ENCODE data around the gene CAV2. TPM values are rescaled to one million over a fixed set of nuclear protein-coding genes. Genes with fewer than 3 reads are reported as not detected.

The CAV2 gene
- total and polyA plus RNA-seq, 2 of the 8 experiments (the other 6 are each of a cell fraction or from before 2014, with no cell fraction given), result 2.8 to 4.7 TPM

- H4K20me1 ChIP-seq (replicated peaks in 1 of 2; ENCODE audit: control insufficient read depth in 1 of 2, insufficient read depth in 2 of 2, low read length in 2 of 2), result no peaks in the 10 kb centered on the region
- DNase-seq (ENCODE audit: low read depth in 1 of 2, low spot score in 2 of 2) (no peak), FAIRE-seq (no peak)
- H3K4ac ChIP-seq (replicated peaks; ENCODE audit: insufficient read length, low read depth, low read length), result no peak overlapping the region
- H2BK5ac ChIP-seq (ENCODE audit: low read depth, low read length), result no peak overlapping the region
- no peaks in the 10 kb centered on the region for H3K79me1 ChIP-seq (ENCODE audit: low read depth, low read length)
- H3K27ac ChIP-seq (ENCODE audit: low read depth, low read length), result no peak overlapping the region
- no peak overlapping the region for H3K9ac ChIP-seq (replicated peaks in 1 of 4; ENCODE audit: extremely low read depth in 1 of 4, low read depth in 3 of 4, low read length in 3 of 4)
- no peak overlapping the region for H3K23ac ChIP-seq (ENCODE audit: insufficient read length)
- WGBS, 2 experiments (ENCODE audit: extremely low coverage in 1 of 2, insufficient coverage in 1 of 2, insufficient read length in 1 of 2, insufficient replicate concordance in 2 of 2, low coverage in 1 of 2, low lambda C conversion rate in 2 of 2, missing lambda C conversion rate in 1 of 2), result 87% methylated on average over 1 of the region's 1 CpG; no CpG with 5 or more reads in 1 of the 2 experiments
- no peak overlapping the region for H3K14ac ChIP-seq (ENCODE audit: insufficient read length)
- no peaks in the 10 kb centered on the region for H3K4me1 ChIP-seq (replicated peaks in 1 of 4; ENCODE audit: control insufficient read depth in 3 of 4, insufficient read depth in 4 of 4, low read length in 3 of 4)
- H3K56ac ChIP-seq (replicated peaks; ENCODE audit: insufficient read length, low read depth, low read length), result no peak overlapping the region
- H3K79me2 ChIP-seq (ENCODE audit: control insufficient read depth in 1 of 2, insufficient read depth in 2 of 2, low read length in 2 of 2), result no peaks in the 10 kb centered on the region
- no peak overlapping the region for H2AK5ac ChIP-seq (ENCODE audit: low read depth, low read length)
- no peak overlapping the region for H3K4me3 ChIP-seq (ENCODE audit: extremely low read depth in 1 of 4, insufficient read depth in 2 of 4, low read depth in 3 of 4, low read length in 4 of 4)
- no peak overlapping the region for H4K5ac ChIP-seq (ENCODE audit: insufficient read length, low read depth, low read length)
- no peak overlapping the region for H2BK12ac ChIP-seq (ENCODE audit: low read depth, low read length)
- no peaks in the 10 kb centered on the region for H3K23me2 ChIP-seq (ENCODE audit: low read depth, low read length)
- no peak overlapping the region for H2BK120ac ChIP-seq (replicated peaks; ENCODE audit: low read depth, low read length)
- POLR2A ChIA-PET (ENCODE audit: partially characterized antibody), result no interaction called here
- no peaks in the 10 kb centered on the region for H3K27me3 ChIP-seq (replicated peaks in 1 of 4; ENCODE audit: control insufficient read depth in 3 of 4, extremely low read depth in 1 of 4, insufficient read depth in 3 of 4, low read length in 3 of 4)
- CTCF ChIA-PET (ENCODE audit: partially characterized antibody), result interaction anchor here (1.1 kb wide), 1 partner anchor 39 kb away, joined by 4 read pairs; no protein-coding TSS in a partner anchor
- no peak overlapping the region for H2BK20ac ChIP-seq (ENCODE audit: low read length)
- H3K4me2 ChIP-seq (ENCODE audit: insufficient read depth in 1 of 2, low read depth in 2 of 2, low read length in 2 of 2), result no peak overlapping the region
- no peak overlapping the region for H2AFZ ChIP-seq (ENCODE audit: low read length)
- no peaks in the 10 kb centered on the region for H3K9me3 ChIP-seq (ENCODE audit: insufficient read depth in 2 of 2, low read depth in 1 of 2, low read length in 1 of 2)
- no peak for TF ChIP-seq KDM4A (IDR thresholded peaks at IDR 0.05; ENCODE audit: low read depth, low read length, severe bottlenecking)
- TF ChIP-seq ATF3 (IDR thresholded peaks at IDR 0.05; ENCODE audit: insufficient read depth, low read depth, low read length), result no peak
- TF ChIP-seq POU5F1 (IDR thresholded peaks at IDR 0.05; ENCODE audit: low read depth, low read length), result no peak
- no peak for TF ChIP-seq USF2 (IDR thresholded peaks at IDR 0.05; ENCODE audit: low read length)
- TF ChIP-seq NRF1 (IDR thresholded peaks at IDR 0.05; ENCODE audit: low read depth, low read length), result no peak
- no peak overlapping the region for H4K91ac ChIP-seq (replicated peaks; ENCODE audit: insufficient read length, low read length)
- no peak overlapping the region for H2BK15ac ChIP-seq (ENCODE audit: low read length)
- no peak overlapping the region for H3K18ac ChIP-seq (ENCODE audit: extremely low read depth, low read length)
- no peaks in the 10 kb centered on the region for H3K36me3 ChIP-seq (ENCODE audit: control insufficient read depth in 2 of 4, insufficient read depth in 4 of 4, low read length in 3 of 4)
- no peak overlapping the region for H4K8ac ChIP-seq (ENCODE audit: extremely low read depth, insufficient read depth, low read length)
Measured at GRCh38 chr7:116552602-116553001, 53.1 kb downstream of the CAV2 start.
